ENCODE results near the gene OR10G6.
"Not testable (repeated sequence)": the region's sequence is repeated elsewhere in the genome, so short reads cannot be mapped to it uniquely, and the experiment has no call there.

Gene OR10G6, protein sequence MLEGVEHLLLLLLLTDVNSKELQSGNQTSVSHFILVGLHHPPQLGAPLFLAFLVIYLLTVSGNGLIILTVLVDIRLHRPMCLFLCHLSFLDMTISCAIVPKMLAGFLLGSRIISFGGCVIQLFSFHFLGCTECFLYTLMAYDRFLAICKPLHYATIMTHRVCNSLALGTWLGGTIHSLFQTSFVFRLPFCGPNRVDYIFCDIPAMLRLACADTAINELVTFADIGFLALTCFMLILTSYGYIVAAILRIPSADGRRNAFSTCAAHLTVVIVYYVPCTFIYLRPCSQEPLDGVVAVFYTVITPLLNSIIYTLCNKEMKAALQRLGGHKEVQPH

GRCh38 chr11:123995119-123995518, at the start of gene OR10G6:
Gene OR10G6 (minus strand): TSS chr11:123995161. CDS start chr11:123995161, 0 bp downstream.
- DNase-seq: no peak

DNA sequence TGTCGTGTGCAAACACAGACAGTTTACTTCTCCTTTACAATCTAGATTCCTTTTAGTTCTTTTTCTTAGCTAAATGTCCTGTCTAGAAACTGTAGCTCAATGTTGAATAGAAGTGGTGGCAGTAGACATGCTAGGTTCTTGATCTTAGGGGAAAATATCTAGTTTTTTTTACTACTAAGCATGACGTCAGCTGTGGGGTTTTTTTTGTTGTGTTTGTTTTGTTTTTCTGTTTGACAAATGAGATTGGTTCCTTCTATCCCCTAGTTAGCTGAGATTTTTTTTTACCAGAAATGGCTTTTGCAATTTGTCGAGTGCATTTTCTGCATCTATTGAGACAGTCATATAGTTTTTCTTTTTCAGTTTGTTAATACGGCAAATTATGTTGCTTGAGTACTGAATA, 48.5 kb upstream of the OR10G6 start:
- no peak for DNase-seq

DNA sequence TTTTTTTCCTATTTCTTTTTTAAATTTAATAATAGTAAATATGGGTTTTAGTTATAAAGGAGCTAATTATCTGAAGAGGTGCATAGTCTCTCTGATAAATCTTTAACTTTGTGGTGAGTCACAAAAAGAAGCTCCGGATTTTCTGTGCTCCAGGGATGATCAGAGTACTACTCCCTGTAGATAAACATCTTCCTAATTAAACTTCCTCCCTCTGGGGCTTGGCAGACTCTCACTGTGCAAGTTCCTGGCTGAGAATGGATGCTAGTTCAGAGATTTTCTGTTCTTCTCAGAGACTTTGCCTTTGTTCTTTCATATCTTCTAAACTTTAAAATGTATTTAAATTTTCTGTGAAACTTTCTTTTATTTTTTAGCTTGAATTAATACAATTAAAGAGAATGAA, 46.3 kb upstream of the OR10G6 start, which contains the start of gene OR10G7:
Gene OR10G7, minus strand, starts transcription at position 72 of the 400 bp plus-strand sequence. CDS start 2,324 bp downstream, outside the sequence.
- no peak for DNase-seq

GRCh38 chr11:124039557-124039956, 44.6 kb upstream of the OR10G6 start:
- no peak for DNase-seq

- DNase-seq: no peak
These were observed 41.7 kb upstream of the OR10G6 start for GRCh38 chr11:124036666-124037065.

DNA sequence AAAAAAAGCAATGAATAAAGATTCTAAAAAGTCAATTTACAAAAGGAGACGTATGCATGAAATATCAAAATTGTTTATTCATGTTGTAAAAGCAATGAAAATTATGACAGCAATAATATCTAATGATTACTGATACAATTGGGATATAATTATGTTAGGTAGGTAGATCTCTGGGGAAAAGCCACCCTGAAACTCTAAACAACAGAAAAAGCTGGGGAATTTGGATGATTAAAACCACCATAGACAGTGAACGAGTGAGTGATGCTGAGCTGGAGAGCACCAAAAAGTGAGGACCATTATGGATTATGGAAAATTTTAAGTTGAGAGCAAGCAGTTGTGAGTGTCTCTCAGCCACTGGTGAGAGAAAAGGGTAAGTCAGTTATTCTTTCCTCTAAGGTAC, 31.5 kb upstream of the OR10G6 start, which contains the start of gene OR10G8:
Gene OR10G8, plus strand, starts transcription at position 301 of the 400 bp plus-strand sequence. CDS start 2,825 bp downstream, outside the sequence.
- no peak for DNase-seq

GRCh38 chr11:124015837-124016236, 20.9 kb upstream of the OR10G6 start:
- not testable (repeated sequence) for DNase-seq

DNA sequence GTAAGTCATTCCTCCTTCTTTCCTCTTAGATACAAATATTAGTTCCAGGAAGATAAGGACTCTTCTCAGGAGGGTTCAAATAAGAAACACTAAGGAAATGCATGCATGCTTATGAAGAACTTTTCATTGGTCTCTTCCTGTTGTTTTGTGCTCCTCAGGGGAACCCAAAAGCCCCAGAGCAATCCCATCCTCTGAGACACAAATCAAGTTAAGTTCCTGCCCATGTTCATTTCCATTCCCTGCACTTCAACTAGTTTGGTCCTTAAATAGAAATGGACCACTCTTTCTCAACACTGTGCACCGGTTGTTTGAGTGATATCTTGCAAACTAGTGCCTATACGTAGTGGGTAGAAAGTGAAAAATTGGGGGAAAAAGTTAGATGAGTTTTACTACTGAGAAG, 17.7 kb upstream of the OR10G6 start, which contains the start of gene OR10G4:
Gene OR10G4, plus strand, starts transcription at position 301 of the 400 bp plus-strand sequence. CDS start 2,578 bp downstream, outside the sequence.
- DNase-seq: no peak

GRCh38 chr11:123979311-123979710, 15.7 kb downstream of the OR10G6 start:
- no peak for DNase-seq

GRCh38 chr11:123977731-123978347, 17.1 kb downstream of the OR10G6 start, which contains the start of gene OR10S1:
Gene OR10S1 (minus strand): TSS chr11:123977781. CDS start chr11:123977664, 117 bp downstream.
- DNase-seq: no peak

DNA sequence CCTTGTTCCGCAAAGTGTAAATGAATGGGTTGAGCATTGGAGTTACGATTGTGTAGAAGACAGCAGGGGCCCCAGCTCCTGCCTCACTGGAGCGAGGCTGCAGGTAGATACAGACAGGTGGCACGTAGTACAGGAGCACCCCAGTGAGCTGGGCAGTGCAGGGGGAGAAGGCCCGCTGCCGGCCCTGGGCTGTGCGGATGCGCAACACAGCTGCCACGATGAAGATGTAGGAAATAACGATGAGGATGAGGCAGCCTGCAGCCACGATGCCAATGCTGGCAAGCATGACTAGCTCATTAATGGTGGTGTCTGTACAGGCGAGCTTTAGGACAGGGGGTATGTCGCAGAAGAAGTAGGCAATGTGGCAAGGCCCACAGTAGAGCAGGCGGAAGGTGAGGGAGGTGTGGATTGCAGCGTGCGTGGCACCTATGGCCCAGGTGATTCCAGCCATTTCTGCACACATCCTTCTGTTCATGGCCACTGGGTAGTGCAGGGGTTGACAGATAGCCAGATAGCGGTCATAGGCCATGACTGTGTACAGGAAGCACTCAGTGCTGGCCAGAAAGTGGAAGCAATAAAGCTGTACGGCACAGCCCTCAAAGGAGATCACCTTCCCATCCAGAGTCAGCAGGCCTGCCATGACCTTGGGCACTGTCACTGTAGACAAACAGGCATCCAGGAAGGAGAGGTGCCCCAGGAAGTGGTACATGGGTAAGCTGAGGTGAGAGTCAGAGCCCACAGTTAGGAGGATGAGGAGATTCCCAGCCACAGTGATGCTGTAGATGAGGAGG, 18.0 kb downstream of the OR10G6 start:
- DNase-seq: no peak

DNA sequence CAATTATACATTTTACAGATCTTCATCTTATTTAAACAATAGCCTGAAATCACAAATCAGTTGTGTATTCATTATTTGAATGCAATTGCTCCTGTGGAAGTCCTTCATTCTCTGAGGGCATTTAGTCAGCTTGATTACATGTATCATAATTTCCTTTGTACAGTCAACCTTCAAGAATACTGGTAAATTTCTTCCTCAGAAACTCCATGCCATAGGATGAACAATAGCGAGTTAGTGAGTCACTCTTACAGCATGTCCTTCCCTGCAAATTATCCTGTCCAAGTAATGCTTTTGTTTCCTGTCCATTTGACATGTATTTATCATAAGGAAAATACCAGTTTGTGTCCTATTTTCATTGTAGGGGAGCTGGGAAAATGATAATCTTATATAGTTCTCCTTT, 21.1 kb downstream of the OR10G6 start:
- DNase-seq: peak; percentile 70

DNA sequence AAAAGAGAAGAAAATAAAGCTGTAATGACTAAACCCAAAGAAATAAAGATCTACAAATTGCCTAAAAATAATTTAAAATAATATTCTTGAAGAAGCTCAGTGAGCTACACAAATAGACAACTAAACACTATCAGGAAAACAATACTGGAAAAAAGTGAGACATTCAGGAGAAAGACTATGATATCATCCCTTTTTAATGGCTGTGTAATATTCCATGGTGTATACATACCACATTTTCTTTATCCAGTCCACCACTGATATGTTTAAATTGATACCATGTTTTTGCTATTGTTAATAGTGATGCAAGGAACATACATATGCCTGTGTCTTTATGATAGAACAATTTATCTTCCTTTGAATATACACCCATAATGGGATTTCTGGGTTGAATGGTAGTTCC, 38.2 kb downstream of the OR10G6 start:
- no peak for DNase-seq

GRCh38 chr11:123945132-123945531, 49.8 kb downstream of the OR10G6 start:
- DNase-seq: no peak
